HepG2 (cell line): ENCODE data around the gene TMEM271. TPM values are rescaled to one million over a fixed set of nuclear protein-coding genes. Genes with fewer than 3 reads are reported as not detected.

Experiments
- ATAC-seq: fragments of 200-7000 bp; cut with Tn5 transposase; 3 replicates; pipeline ENCODE4 v1.9.1; 2020; ENCODE audit warnings: mild to moderate bottlenecking, moderate library complexity
- BruUV-seq: library from RNA; stranded (reverse); fragments of 400-500 nt; replicated peaks from 2 replicates; lab custom pipeline; 2021; lab: Mats Ljungman, UMichigan
- CTCF ChIA-PET: fragments of 300-600 bp; formaldehyde crosslinking; extraction: SDS; loops from one replicate; lab custom pipeline; 2021; ENCODE audit warnings: low total read pairs, inconsistent platforms, low intra/inter-chr PET ratio; lab: Yijun Ruan, JAX
- POLR2A ChIA-PET: fragments of 350-600 bp; sonication (Branson Sonifier 250); formaldehyde crosslinking; loops from one replicate; lab custom pipeline; 2020; ENCODE audit warnings: antibody characterized with exemption, inconsistent platforms; lab: Yijun Ruan, JAX
- DNase-seq: peaks from one replicate; pipeline ENCODE4 v3.0.0-alpha.2; 2015; ENCODE audit warnings: low spot score
- FAIRE-seq: peaks from 3 replicates; lab custom pipeline; 2011; peaks lifted over from hg19 to GRCh38; lab: Jason Lieb, UNC
- H2AFZ ChIP-seq: one replicate; pipeline ENCODE4 v1.6.1; 2011; ENCODE audit warnings: low read length, inconsistent platforms
- H3K27ac ChIP-seq: fragments of 300-600 bp; 3 replicates; pipeline ENCODE4 v1.8.0; 2011; ENCODE audit warnings: mixed run types, mild to moderate bottlenecking, mixed read lengths, low read length, inconsistent platforms; ENCODE audit not compliant: insufficient read depth; ENCODE audit errors: extremely low read length
- H3K27me3 ChIP-seq, 2 experiments: fragments of 200-600 bp in 1 of 2; 2 replicates in 1 of 2; 3 replicates in 1 of 2; pipeline versions ENCODE4 v1.6.0 to v1.8.0; 2011; ENCODE audit warnings: low read length in 2 of 2, mild to moderate bottlenecking in 2 of 2, moderate library complexity in 2 of 2, inconsistent platforms in 1 of 2; ENCODE audit not compliant: insufficient read depth in 2 of 2, control insufficient read depth in 1 of 2
- H3K36me3 ChIP-seq, 2 experiments: fragments of 200-600 bp in 1 of 2; replicated peaks in 1 of 2; 2 replicates in 1 of 2; 3 replicates in 1 of 2; pipeline versions ENCODE4 v1.5.1 to v1.8.0; 2011; ENCODE audit warnings: low read length in 2 of 2, inconsistent platforms in 1 of 2; ENCODE audit not compliant: insufficient read depth in 2 of 2, control insufficient read depth in 1 of 2
- H3K4me1 ChIP-seq: 2 replicates; pipeline ENCODE4 v1.5.1; 2012; ENCODE audit warnings: low read length, inconsistent platforms; ENCODE audit not compliant: insufficient read depth
- H3K4me2 ChIP-seq: 2 replicates; pipeline ENCODE4 v1.6.0; 2011; ENCODE audit warnings: low read depth, low read length, inconsistent platforms
- H3K4me3 ChIP-seq, 3 experiments: fragments of 200-600 bp in 1 of 3; sonication (generic), shearing (Covaris generic) in 1 of 3; replicated peaks in 1 of 3; 2 replicates each; pipeline ENCODE4 v1.5.1; 2011 to 2016; ENCODE audit warnings: low read length in 3 of 3, inconsistent platforms in 2 of 3, low read depth in 2 of 3, mild to moderate bottlenecking in 2 of 3, control low read depth in 1 of 3, mixed read lengths in 1 of 3; ENCODE audit not compliant: insufficient read depth in 1 of 3
- H3K79me2 ChIP-seq: one replicate; pipeline ENCODE4 v1.6.1; 2011; ENCODE audit warnings: low read length, inconsistent platforms; ENCODE audit not compliant: insufficient read depth
- H3K9ac ChIP-seq: 2 replicates; pipeline ENCODE4 v1.6.0; 2011; ENCODE audit warnings: mild to moderate bottlenecking, low read depth, low read length, inconsistent platforms; ENCODE audit not compliant: insufficient read depth
- H3K9me3 ChIP-seq: 2 replicates; pipeline ENCODE4 v1.5.1; 2012; ENCODE audit warnings: mild to moderate bottlenecking, low read length
- H4K20me1 ChIP-seq: 2 replicates; pipeline ENCODE4 v1.6.0; 2011; ENCODE audit warnings: inconsistent platforms, mild to moderate bottlenecking, low read length, moderate library complexity; ENCODE audit not compliant: insufficient read depth
- AGO2 ChIP-seq: fragments of 200-400 bp; formaldehyde crosslinking; optimal IDR thresholded peaks from 2 replicates; pipeline ENCODE3; 2017; ENCODE audit warnings: mild to moderate bottlenecking, low read depth, low read length, moderate library complexity
- ZNF33A ChIP-seq: sonication (generic); formaldehyde crosslinking; IDR thresholded peaks from 2 replicates; pipeline ENCODE4 v1.5.1; 2020; ENCODE audit warnings: missing genetic modification reagents, mild to moderate bottlenecking, moderate library complexity, borderline replicate concordance
- ZNF609 ChIP-seq: sonication (generic); formaldehyde crosslinking; IDR thresholded peaks from 2 replicates; pipeline ENCODE4 v1.4.0; 2020; ENCODE audit warnings: mild to moderate bottlenecking, missing genetic modification reagents, borderline replicate concordance
- WGBS: methylation state at CpG from one replicate; pipeline ENCODE4 v1.1.6; 2017; ENCODE audit warnings: low lambda C conversion rate; 5-methylcytosine and 5-hydroxymethylcytosine counted together
- in situ Hi-C: cut with HindIII; loops from 2 replicates; pipeline ENCODE4 v1.10.0; 2017; ENCODE audit warnings: low pct_unique_long_range_greater_than_20kb; ENCODE audit not compliant: extremely low pct_ligation_motif_present
- intact Hi-C: fragments of 100-400 bp; cut with micrococcal nuclease; formaldehyde crosslinking; loops from one replicate; pipeline ENCODE4 v1.10.0; 2022; ENCODE audit not compliant: unreplicated experiment
- polyA plus RNA-seq, 8 experiments: library from polyadenylated mRNA; depleted of rRNA in 3 of 8; stranded (reverse) in 7 of 8; unstranded in 1 of 8; fragments of >200 nt; fragmentation: Illumina TruSeq in 4 of 8; extraction: Trizol in 4 of 8; gene quantifications; 2 replicates each; pipeline versions ENCODE4 v1.2.1 to v1.2.3, GENCODE V29; 2011 to 2016; ENCODE audit warnings: low read depth in 4 of 8, missing spikeins in 1 of 8, mixed read lengths in 1 of 8; ENCODE audit not compliant: insufficient read depth in 1 of 8
- total RNA-seq, 5 experiments: library from RNA; depleted of rRNA; stranded (reverse); fragments of >200 nt; fragmentation: Illumina TruSeq; extraction: Trizol; gene quantifications; 2 replicates each; pipeline ENCODE4 v1.2.3, GENCODE V29; 2016; ENCODE audit warnings: low read depth in 1 of 5

TMEM271 gene
- total and polyA plus RNA-seq, 2 of the 13 experiments (the other 11 are each of a cell fraction or from before 2014, with no cell fraction given), result not detected

- in situ Hi-C loops, result no loop called here
Measured at GRCh38 chr4:535924-536281, 40.2 kb downstream of the TMEM271 start.

DNA sequence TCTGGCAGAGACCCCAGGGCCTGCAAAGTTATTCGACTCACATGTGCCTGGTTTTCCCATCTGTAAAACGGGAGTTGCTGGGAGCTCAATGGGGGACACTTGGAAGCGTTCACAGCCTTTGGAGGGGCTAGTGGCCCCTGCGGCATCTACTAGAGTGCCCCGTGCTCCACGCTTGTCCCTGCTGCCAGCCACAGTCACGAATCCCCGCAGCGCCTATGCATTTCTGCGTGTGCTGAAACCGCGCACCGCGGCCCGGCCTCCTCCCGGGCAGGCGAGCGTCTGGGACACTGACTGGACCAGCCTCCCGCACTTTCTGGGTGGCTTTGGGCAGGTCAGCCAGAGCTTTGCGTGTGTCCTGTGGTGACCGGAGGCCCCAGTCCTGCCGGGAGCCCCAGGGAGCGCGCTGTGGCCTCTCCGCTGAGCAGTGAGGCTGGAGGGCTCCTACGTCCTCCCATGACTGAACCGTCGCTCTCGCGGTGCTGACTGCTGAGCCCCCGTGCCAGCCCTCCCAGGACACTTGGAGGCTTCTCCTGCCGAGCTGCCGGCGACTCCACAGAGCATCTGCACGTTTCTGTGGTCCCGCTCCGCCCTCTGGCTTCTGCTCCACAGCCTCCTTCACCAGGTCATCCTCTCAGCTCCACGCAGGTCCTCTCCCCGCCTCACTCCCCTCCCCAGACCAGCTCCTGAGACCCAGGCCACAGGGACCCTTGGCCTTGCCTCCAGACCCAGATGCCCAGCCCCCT is 40.7 kb downstream of the TMEM271 start:
- BruUV-seq, result no TSS peak
- Histone ChIP-seq H3K27ac (no peak overlapping the region), H3K79me2 (no peaks in the 10 kb centered on the region), H3K4me1 (peaks cover 7% of the 10 kb centered on the region; the same call in 1 of the 2 replicates), H3K9me3 (no peaks in the 10 kb centered on the region), H3K4me3 (no peak overlapping the region), H2AFZ (no peak overlapping the region), H4K20me1 (no peaks in the 10 kb centered on the region), H3K36me3 (peaks cover 19 to 47% of the 10 kb centered on the region in 2 experiments; a peak in 4 of 5 replicates), H3K4me2 (no peak overlapping the region), H3K9ac (no peak overlapping the region), H3K27me3 (no peaks in the 10 kb centered on the region)
- FAIRE-seq (no peak), DNase-seq (no peak), ATAC-seq (no peak; the same call in 2 of the 3 replicates)
- 96% methylated on average over 20 of the region's 39 CpGs for WGBS
- intact Hi-C loops (no loop called here), in situ Hi-C loops (no loop called here)
- POLR2A ChIA-PET, result no interaction called here
- CTCF ChIA-PET, result no interaction called here
- TF ChIP-seq AGO2 (peak; percentile 31), ZNF609 (CRISPR knock-in tag) (no peak)

More at GRCh38 chr4:535924-536281, 40.2 kb downstream of the TMEM271 start:
- Histone ChIP-seq H3K4me1 (peaks cover 2% of the 10 kb centered on the region; the same call in 1 of the 2 replicates), H3K4me2 (no peak overlapping the region), H4K20me1 (no peaks in the 10 kb centered on the region), H3K9ac (no peak overlapping the region), H2AFZ (no peak overlapping the region), H3K36me3 (peaks cover 19 to 42% of the 10 kb centered on the region in 2 experiments; a peak in 4 of 5 replicates), H3K4me3 (no peak overlapping the region), H3K27me3 (no peaks in the 10 kb centered on the region), H3K9me3 (no peaks in the 10 kb centered on the region), H3K79me2 (no peaks in the 10 kb centered on the region), H3K27ac (no peak overlapping the region)
- DNase-seq (no peak), ATAC-seq (no peak), FAIRE-seq (no peak)
- BruUV-seq, result no TSS peak
- intact Hi-C loops, result no loop called here
- ChIA-PET CTCF (no interaction called here), POLR2A (no interaction called here)
- WGBS, result 98% methylated on average over 23 of the region's 23 CpGs
- TF ChIP-seq AGO2 (peak; percentile 24), ZNF33A (CRISPR knock-in tag) (no peak)
